ENCODE results near the gene NGFR. TPM values are rescaled to one million over a fixed set of nuclear protein-coding genes. Genes with fewer than 3 reads are reported as not detected.

NGFR gene
- total RNA-seq, 1 experiment from 2014 or later: 1.6 TPM

DNA sequence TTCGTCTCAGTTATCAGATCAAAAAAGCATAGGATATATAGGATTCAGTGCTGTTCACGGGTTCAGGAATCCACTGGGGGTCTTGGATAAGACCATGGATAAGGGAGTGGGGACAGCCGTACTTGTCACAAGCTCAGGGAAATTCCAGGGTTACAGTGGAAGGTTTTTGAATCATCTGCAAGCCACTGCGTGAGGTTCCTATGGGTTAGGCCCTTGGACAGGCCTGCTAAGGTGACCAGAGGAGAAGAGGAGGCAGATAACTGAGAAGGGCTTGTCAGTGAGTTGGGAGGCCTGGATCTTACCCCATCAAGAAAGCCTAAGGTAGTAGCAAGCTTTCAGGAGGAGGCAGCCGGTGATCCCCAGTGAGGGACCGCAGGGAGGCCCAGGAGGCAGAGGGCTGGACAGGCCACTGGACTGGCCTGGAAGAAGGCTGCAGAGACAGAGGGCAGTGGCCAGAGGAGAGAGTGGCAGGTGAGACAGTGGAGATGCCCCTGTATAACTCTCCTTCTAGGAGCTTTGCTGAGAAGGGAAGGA lies 27.3 kb downstream of the NGFR start:
- H3K36me3 ChIP-seq (ENCODE audit: control insufficient read depth, insufficient read depth, low read length): no peaks in the 10 kb centered on the region
- no peak for DNase-seq (ENCODE audit: low read depth, low spot score)
- no peaks in the 10 kb centered on the region for H3K4me1 ChIP-seq (ENCODE audit: control insufficient read depth, insufficient read depth, low read length)
- ChIA-PET POLR2A (no interaction called here), CTCF (no interaction called here)
- H3K9me3 ChIP-seq (ENCODE audit: control insufficient read depth, insufficient read depth, low read depth, low read length): no peaks in the 10 kb centered on the region
- H3K4me3 ChIP-seq (ENCODE audit: low read depth in 2 of 2, low read length in 2 of 2): no peak overlapping the region
- intact Hi-C loops (cut with micrococcal nuclease; ENCODE audit: unreplicated experiment) (no loop called here), in situ Hi-C loops (cut with HindIII; ENCODE audit: low pct_unique_long_range_greater_than_20kb, low sequenced_read_pairs) (no loop called here)
- no peak for ATAC-seq
- TF ChIP-seq, protein P1, sequence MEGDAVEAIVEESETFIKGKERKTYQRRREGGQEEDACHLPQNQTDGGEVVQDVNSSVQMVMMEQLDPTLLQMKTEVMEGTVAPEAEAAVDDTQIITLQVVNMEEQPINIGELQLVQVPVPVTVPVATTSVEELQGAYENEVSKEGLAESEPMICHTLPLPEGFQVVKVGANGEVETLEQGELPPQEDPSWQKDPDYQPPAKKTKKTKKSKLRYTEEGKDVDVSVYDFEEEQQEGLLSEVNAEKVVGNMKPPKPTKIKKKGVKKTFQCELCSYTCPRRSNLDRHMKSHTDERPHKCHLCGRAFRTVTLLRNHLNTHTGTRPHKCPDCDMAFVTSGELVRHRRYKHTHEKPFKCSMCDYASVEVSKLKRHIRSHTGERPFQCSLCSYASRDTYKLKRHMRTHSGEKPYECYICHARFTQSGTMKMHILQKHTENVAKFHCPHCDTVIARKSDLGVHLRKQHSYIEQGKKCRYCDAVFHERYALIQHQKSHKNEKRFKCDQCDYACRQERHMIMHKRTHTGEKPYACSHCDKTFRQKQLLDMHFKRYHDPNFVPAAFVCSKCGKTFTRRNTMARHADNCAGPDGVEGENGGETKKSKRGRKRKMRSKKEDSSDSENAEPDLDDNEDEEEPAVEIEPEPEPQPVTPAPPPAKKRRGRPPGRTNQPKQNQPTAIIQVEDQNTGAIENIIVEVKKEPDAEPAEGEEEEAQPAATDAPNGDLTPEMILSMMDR (IDR thresholded peaks at IDR 0.05): no peak
- TF ChIP-seq POLR2AphosphoS5 (IDR thresholded peaks at IDR 0.05; ENCODE audit: low read depth, low read length) (no peak), REST (IDR thresholded peaks at IDR 0.05; ENCODE audit: insufficient read depth in 1 of 2, low read depth in 2 of 2, low read length in 1 of 2) (no peak), TCF7L2 (IDR thresholded peaks at IDR 0.05; ENCODE audit: low read depth, low read length) (no peak), SIN3A (IDR thresholded peaks at IDR 0.05; ENCODE audit: borderline replicate concordance, insufficient read depth, low read depth, low read length) (no peak)
- no peaks in the 10 kb centered on the region for H3K27me3 ChIP-seq (ENCODE audit: control insufficient read depth, insufficient read depth, low read length)
- H3K27ac ChIP-seq (ENCODE audit: low read length): no peak overlapping the region
- no TSS peak for BruUV-seq (replicated peaks)

GRCh38 chr17:49523196-49523595 lies 28.1 kb downstream of the NGFR start:
- Histone ChIP-seq H3K27ac (ENCODE audit: low read length) (no peak overlapping the region), H3K27me3 (ENCODE audit: control insufficient read depth, insufficient read depth, low read length) (no peaks in the 10 kb centered on the region), H3K9me3 (ENCODE audit: control insufficient read depth, insufficient read depth, low read depth, low read length) (no peaks in the 10 kb centered on the region), H3K4me1 (ENCODE audit: control insufficient read depth, insufficient read depth, low read length) (no peaks in the 10 kb centered on the region), H3K4me3 (ENCODE audit: low read depth in 2 of 2, low read length in 2 of 2) (no peak overlapping the region), H3K36me3 (ENCODE audit: control insufficient read depth, insufficient read depth, low read length) (no peaks in the 10 kb centered on the region)
- DNase-seq (ENCODE audit: low read depth, low spot score): no peak
- ChIA-PET CTCF (no interaction called here), POLR2A (no interaction called here)
- no TSS peak for BruUV-seq (replicated peaks)
- ATAC-seq: no peak
- in situ Hi-C loops (cut with HindIII; ENCODE audit: low pct_unique_long_range_greater_than_20kb, low sequenced_read_pairs) (no loop called here), intact Hi-C loops (cut with micrococcal nuclease; ENCODE audit: unreplicated experiment) (no loop called here)
- TF ChIP-seq POLR2AphosphoS5 (IDR thresholded peaks at IDR 0.05; ENCODE audit: low read depth, low read length) (no peak), REST (IDR thresholded peaks at IDR 0.05; ENCODE audit: insufficient read depth in 1 of 2, low read depth in 2 of 2, low read length in 1 of 2) (no peak), SIN3A (IDR thresholded peaks at IDR 0.05; ENCODE audit: borderline replicate concordance, insufficient read depth, low read depth, low read length) (no peak), TCF7L2 (IDR thresholded peaks at IDR 0.05; ENCODE audit: low read depth, low read length) (no peak)
- TF ChIP-seq, protein P1 (IDR thresholded peaks at IDR 0.05): no peak
